ENCODE data around the gene CCER1.

DNA sequence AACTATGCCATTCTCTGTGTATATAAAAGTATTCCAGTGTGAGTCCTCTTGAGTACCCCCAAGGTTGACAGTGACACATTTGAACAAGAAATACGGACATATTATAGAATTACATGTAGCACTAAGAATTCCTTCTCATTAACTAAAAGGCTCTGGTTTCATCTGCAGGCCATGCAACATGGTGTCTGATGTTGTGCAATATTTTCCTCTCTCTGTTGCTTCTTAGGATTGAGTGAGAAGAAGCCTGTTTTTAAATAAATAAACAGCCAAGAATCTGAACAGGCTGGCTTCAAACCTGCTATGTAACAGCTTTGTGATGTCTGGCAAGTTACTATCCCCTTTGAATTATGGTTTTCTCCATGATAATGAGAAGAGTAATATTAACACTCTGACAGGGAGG is 22.2 kb upstream of the CCER1 start:
- TF ChIP-seq, protein P1, sequence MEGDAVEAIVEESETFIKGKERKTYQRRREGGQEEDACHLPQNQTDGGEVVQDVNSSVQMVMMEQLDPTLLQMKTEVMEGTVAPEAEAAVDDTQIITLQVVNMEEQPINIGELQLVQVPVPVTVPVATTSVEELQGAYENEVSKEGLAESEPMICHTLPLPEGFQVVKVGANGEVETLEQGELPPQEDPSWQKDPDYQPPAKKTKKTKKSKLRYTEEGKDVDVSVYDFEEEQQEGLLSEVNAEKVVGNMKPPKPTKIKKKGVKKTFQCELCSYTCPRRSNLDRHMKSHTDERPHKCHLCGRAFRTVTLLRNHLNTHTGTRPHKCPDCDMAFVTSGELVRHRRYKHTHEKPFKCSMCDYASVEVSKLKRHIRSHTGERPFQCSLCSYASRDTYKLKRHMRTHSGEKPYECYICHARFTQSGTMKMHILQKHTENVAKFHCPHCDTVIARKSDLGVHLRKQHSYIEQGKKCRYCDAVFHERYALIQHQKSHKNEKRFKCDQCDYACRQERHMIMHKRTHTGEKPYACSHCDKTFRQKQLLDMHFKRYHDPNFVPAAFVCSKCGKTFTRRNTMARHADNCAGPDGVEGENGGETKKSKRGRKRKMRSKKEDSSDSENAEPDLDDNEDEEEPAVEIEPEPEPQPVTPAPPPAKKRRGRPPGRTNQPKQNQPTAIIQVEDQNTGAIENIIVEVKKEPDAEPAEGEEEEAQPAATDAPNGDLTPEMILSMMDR (IDR thresholded peaks at IDR 0.05) = no peak
- TF ChIP-seq POLR2A (IDR thresholded peaks at IDR 0.05) = no peak
